Activated CD4-positive, alpha-beta T cell treated with anti-CD3 and anti-CD28 coated beads, Interleukin-2, amount 50 U/mL, for 4 hours (primary cell): ENCODE measurements around the gene PLOD2.

Experiments used
- DNase-seq, 2 experiments: peaks; one replicate each; pipeline ENCODE4 v3.0.0-alpha.2; 2020

The PLOD2 gene

DNA sequence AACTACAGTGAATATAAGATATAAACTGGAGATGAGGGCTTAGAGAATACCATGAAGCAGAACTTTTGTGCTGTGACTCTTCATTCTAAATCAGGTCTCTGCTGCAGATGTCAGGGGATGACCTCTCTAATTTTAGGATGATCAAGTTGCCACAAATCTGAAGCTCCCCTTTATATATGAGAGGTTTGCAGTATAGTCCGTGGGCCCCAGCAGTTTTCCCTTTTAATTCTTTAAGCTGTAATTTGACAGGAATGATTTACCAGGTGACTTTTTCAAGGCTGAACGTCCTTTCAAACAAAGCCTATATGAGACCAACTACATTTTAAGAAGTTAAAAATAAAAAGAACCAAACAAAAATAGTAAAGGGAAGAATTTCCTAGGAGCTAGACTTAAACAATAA, 4.9 kb upstream of the PLOD2 start:
- no peak for DNase-seq

DNA sequence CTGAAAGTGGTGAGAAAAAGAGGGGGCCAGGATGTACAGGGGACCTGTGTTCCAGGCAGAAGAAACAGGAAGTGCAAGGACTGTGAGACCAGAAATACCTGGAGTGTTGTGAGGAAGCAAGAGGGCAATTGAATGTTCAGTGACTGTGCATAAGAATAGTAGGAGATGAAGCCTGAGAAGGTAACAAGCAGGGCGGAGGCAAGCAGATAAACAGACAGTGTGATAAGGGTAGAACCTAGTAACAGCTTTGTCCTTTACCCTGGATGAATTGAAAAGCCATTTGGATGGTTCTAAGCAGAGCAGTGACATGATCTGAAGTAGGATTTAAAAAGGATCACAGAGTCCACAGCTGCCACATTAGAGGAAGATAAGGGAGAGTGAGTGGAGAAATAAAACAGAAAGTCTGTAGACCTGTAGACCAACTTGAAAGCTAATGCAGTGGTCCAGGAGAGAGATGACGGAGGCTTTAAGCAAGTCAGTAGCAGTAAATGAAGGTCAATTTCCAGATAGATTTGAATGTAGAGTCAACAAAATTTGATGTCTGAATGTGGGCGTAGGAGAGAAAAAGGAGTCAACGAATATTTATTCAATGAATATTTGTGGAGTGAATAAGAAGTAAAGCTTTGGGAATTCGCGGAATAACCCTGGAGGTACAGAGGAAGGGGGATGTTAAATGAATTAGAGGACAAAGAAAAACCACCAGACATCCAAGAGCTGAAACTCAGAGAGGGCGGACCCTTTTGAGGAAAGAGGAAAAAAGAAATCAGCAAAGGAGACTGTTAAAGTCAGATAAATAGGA, 4.2 kb upstream of the PLOD2 start:
- no peak for DNase-seq

DNA sequence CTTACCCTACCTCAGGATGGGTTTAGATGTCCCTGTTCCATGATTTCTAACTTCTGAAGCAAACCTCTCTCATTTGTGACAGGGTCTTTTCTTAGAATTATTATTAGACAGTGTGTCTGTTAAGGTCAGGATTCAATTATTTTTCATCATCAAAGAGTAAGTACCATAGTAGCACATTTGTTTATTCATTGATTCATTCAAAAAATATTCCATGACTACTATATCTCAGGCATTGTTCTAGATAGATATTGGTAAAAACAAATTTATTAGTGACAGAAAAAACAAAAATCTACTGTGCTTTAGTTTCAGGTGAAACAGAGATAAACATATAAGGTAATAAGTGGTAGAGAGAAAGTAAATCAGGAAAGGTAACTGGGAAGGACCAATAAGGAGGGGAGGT, 3.5 kb upstream of the PLOD2 start:
- no peak for DNase-seq

DNA sequence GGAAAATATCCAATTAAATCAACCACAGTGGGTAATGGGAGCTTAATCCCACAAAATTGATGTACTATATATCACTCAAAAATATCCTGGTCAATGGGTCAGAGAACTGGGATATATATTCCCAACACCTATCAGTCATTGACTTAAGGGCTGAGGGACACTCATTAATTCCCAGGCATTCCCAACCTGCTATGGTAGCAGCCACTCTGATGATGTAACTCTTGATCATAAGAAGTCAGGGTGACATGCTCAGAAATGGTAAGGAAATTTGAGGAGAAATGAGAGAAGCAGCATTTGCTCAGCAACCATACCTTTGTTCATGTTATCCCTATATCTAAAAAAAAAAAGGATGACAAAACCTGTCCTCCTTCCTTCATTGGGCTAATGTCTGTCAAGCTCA, 3.1 kb upstream of the PLOD2 start:
- no peak for DNase-seq

DNA sequence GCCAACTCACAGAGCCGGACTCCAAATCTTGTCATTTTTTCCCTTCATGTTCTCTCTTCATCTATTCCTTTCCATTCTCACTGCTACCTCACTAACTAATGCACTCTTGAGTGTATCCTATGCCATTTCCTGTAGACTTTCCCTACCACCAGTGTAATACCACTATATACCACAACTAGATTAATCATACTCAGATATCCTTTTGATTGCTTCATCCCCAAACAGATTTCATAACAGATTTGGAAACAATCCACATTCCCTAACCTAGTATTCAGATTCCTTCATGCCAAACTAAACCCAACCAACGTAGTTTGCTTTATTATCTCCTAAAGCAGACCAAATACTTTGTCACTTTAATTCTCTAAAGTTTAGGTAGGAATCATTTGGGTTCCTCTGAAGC, 2.6 kb upstream of the PLOD2 start:
- DNase-seq: no peak

DNA sequence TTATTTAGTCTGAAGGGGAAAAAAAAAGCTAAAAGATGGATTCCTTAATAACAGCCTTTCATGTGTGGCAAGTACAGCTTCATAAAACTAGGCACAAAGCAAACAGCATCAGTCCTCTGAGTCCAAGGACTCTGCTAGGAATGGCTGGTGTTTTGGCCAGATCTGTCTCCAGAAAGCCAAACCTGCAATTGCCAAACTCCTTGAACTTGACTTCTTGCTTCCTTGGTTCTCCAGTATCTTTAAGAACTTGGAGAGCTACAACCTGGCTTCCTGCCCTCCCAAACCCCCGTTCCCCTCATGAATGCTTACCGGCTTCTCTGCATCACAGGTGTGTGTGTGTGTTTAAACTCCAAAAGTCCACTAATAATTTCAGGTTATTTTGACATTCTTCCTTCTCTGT, 1.6 kb upstream of the PLOD2 start:
- DNase-seq: no peak

DNA sequence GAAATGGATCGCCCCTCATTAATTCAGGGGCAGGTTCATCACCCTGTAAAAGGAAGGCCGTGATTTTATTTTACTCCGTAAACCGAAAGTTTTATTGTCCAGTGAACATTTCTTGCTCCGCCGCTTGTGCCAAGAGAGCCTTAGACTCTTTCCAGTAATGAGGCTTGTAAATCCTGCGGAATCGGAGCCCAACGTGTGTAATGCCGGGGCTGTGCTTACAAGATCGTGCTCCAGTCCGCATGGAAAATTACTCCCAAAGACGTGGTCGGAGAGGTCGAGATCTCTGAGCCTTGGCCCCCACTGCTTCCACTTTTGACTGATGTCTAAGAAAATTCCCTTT, 649 bp upstream of the PLOD2 start:
- no peak for DNase-seq

DNA sequence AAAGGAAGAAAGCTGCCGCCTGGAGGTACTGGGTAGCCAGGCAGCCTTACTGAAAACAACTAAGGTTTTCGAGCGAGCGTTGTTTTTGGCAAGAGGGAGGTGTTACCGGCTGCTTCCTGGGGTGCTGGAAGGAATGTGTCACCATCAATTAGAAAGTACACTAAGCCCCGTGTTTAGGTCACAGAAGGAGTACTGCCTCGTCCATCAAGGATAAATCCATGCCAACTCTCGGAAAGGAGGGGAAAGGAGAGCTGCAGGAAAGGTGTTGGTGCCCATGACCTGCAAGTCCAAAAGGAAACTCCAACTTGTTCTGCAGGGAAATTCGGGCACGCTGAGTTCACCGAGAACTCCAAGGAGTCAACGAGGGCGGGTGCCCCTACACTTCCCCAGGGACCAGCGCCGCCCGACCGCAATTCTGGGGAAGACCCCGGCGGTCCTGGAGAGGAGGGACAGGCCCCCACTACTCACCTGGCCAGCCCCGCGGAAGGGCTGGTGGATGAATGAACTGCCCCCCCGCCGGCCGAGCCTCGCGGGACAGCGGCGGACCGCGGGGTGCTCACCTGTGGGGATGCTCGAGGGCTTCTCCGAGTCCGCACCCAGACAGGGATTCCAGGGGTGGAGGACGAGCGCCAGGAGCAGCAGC, 542 bp downstream of the PLOD2 start:
- DNase-seq: no peak

DNA sequence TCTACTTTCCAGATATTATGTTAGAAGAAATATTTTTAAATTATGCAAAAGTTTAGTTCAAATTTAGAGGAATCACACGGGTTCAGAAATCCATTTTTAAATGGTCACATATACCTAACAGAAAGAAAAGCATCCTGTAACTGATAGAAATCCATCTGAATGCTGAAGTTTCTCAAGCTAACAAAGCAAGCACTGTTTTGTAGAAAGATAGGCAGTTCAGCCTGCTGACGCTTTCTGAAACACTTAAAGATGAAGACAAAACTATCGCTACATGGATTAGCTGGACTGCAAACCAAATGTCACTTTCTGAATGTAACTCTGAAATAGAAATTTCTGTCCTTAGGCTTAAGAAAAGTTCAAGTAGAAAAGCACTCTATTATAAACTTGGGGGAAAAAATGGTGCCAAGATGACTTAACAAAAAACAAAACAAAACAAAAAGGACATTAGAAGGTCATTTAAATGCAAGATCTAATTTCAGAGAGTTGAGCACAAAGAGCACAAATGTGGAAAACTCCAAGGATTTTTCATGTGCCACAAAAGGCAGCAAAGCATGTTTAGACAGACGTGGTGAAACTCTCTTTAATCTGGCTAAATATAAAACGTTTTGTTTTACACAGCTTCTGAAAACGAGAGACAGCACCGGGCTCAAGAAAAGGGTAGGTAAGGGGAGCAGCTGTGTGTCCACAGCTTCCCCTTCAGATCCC, 1.2 kb downstream of the PLOD2 start:
- DNase-seq: no peak

DNA sequence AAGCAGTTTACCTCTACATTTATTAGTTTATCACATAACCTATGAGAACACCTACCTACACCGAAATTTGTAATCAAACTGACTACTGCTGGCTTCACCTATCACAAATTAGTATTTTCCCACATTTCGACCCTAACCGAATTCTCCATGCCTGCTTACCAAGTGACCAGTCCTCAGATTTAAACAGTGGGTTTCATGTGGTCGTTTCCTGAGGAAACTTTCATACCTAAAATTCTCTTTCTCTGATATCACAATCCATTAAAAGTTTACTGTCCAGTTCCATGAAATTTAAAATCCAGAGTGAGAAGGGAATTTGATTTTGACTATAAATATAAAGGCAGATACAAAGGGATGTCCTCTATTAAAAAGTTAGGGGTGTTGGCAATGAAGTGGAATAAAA, 1.9 kb downstream of the PLOD2 start:
- DNase-seq: no peak

DNA sequence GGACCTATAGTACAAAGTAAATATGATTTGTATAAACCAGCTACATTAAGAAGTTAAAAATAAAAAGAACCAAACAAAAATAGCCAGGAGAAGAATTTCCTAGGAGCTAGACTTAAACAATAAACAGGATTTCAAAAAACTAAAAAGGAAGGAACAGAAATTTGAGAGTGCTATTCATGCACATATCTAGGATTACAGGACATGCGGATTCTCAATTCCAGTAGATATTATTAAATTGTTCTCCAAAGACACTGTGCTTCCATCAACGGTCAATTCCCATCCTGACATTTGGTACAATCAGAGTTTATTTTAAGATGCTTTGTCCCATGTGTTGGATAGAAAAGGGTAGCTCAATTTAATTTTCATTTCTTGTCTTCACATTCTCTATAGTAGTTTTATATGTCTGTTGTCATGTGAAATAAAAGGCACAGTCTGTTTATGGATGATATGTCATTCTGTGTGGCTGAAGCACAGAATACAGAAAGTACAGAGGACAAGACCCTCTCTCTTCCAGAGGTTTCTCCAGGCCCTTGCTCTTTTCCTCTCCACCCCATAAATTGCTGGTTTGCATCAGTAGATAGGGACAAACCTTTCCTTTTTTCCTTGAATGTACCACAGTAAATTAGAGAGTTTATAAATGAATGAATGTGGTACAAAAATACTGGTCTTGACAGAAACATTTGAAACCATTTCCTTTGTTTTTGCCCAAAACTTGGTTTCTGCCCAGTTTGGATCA, 3.5 kb downstream of the PLOD2 start:
- no peak for DNase-seq

DNA sequence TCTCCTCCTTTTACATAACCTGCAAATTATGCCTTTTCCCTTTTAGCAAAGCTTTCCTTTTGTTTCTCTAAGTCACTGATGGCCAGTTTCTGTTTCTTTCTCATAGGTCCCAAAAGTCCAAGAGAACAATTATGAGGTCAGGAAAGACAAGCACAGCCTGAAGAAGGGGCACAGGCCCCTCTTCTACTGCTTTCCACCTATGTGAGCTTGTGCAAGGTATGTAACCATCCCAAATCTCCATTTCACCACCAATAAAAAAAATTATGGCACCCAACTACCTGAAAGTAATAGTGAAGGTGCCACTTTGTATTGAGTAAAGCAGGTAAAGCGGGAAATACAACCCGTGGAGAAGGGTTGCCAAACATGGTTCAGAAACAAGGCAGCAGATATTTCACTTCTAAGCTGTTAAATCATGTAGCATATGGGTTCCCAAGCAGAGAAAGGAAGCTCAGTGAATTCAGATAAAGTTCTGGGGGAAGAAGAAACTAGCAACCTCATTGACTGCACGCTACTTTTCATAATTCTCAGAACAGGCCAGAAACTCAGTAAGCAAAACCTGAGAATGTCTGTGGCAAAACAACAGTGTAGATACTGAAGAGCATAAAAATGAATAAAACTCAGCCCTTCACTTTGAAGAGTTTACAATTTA, 4.2 kb downstream of the PLOD2 start:
- no peak for DNase-seq

DNA sequence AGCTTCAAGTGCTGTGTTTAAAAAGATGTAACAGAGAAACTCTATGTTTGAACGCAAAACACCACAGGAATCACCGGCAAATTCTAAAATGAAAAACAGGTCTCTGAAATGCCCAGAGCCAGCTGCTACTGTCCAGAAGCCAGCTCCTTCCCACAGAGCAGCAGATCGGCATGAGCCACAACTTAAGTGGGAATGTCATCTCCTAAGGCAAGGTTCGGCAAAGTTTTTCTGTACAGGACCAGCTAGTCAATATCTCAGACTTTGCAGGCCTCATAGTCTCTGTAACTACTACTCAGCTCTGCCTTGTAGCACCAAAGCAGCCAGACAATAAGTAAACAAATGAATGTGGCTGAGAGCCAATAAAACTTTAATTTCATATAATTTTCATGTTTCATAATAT, 4.9 kb downstream of the PLOD2 start:
- no peak for DNase-seq

DNA sequence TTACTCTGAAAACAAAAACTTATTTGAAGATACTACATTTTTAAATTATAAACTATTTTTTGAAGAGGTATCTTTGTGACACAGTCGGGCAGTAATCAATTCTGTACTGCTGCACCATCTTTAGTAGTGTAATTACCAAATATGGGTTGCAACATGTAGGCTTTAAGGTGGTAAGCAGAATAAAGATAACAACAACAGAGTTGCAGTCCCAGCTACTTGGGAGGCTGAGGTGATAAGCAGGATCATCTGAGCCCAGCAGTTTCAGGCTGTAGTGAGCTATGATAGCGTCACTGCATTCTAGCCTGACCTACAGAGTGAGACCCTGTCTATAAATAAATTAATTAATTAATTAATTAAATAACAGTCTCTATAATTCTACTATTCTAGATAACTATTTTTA, 6.0 kb downstream of the PLOD2 start:
- no peak for DNase-seq

DNA sequence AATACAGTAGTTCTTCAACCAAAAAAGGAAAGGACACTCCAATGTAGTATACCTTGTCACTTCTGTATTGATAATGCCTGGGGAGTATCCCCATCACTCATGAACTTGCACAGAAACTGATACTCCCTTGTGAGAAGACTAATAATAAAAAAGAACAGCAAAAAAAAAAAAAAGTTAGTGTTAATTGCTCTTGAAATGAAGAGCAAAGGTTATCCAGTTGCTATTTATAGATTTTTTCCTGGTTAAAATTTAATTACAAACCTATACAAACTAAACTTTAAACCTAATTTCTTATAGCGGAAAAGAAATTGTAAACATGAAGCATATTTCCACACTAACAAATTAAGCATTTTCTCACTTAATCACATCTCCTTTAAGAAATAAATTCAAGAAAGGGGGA, 6.7 kb downstream of the PLOD2 start:
- no peak for DNase-seq

DNA sequence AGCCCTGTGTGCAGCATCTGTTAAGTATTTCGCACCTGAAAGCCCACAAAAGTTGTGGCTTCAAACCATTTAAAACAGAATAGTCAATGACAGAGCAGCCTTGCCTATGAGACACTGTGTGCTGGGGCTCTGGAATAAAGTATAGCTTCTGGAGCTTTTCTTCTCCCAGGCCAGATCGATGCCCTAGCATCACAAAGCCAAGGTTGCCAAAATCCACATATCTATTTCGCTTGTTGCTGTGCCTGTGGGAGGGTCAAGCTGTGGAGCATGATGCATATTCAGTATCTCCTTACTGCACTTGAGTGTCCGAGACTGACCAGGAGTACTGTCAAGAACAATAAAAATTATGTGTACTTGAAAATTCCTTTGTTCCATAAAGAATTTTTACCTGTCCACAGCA, 7.6 kb downstream of the PLOD2 start:
- no peak for DNase-seq

DNA sequence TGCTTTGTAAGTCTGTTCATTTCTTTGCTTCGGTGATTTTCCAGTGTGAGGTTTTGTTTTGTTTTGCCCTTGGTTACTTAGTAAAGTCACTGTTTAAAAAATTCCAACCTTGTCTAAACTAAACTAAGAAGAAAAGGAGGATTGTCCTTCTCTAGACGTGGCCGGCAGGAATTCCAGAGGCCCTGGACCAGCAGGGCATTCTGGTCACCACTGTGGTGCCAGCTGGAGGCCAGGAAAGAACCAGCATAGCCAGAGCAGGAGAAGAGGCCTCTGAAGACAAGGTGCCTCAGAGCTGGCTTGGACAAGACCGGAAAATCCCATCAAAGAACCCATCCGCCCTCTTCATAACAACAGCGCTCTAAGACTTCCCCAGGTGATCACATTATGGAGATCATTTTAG, 8.2 kb downstream of the PLOD2 start:
- no peak for DNase-seq

DNA sequence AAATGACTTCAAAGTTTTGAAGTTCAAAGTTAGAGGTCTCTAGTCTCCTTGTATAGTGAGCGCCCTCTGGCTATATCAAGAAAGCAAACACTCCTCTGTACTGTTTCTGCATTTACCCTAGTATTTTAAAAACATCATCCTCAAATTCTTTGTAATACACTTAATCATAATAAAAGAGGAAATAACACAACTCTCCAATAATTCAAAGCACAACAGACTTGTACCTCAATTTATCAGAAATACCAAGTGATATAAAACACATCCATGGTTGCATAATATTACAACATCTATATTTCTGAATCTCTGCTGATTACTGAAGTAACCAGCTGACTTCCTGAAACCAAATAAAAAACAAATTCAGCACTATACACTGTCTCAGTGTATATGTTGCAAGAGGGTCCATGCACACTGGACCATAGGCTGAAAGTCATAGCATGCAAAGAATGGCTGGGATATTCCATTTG, 12.5 kb downstream of the PLOD2 start:
- no peak for DNase-seq

DNA sequence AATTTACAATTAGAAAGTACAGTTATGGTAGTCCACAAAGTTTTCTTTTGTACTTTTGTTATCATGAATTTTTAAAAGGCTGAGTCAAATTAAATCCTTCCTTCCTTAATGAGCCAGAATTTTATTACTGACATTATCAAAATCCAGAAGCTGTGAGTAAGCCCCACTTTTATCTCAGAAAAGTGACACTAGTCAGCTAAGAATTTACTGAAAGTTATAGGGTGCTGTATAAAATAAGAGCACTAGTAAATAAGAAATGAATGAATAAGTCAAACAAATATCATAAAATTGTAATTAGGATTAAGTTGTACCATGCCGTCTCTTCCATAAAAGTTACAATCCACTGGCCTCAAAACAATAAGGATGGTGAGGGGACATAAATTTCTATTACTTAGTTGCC, 15.3 kb downstream of the PLOD2 start:
- no peak for DNase-seq

DNA sequence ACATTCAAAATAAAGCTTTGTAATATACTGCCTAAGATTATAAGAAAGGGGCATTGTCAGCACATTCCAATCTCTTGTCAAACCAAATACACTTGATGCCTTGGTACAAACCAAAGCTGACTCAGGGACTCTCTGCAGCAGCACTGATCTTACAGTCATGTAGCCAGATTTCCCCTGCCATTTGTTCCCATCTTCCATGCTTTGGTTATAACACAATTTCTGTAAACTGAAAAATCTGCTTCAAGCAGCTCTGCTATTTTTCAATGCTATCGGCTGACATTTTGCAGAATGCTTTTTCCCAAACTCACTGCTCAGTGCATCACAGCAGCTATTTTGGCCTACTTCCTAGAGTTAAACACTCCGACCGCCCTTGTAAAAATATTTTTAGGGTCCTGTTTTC, 18.2 kb downstream of the PLOD2 start:
- no peak for DNase-seq

DNA sequence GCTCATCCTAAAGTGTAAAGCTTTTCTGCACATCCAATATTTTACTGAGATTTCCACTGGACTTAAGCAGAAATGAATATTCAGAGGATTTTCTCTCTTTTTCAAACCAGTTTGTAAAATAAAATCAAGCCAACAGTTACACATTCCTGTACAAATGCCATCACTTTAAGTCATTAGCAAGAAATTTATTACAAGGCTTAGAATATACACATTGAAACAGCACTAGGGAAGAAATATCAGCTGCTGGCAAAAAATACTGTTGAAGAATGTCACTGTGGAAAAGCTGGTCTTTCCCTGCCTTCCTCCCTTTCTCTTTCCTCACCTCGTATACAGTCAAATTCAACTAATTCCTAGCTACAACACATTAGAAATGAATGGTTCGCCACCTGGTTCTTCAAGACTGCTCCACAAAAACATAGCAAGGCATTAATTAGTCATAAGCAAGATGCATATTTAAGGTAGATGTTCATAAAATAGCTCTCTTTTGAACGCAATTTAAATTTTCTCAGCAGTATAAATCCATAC, 21.3 kb downstream of the PLOD2 start:
- no peak for DNase-seq

DNA sequence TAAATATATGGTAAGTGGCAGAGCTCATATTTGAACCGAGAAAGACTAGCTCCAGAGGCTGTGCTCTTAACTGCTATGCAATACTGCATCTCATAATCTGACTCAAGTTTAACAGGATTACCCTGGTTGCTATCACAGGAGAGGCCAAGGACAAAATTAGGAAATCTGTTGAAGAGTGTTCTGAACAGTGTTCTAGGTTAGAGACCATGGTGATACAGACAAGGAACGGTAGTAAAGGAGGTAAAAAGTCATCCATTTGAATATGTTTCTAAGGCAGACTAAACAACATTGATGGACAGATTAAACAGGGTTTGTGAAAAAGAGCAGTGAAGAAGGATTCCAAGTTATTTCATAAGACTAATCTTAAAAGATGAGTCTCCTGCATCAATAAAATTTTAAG, 22.1 kb downstream of the PLOD2 start:
- DNase-seq: no peak

DNA sequence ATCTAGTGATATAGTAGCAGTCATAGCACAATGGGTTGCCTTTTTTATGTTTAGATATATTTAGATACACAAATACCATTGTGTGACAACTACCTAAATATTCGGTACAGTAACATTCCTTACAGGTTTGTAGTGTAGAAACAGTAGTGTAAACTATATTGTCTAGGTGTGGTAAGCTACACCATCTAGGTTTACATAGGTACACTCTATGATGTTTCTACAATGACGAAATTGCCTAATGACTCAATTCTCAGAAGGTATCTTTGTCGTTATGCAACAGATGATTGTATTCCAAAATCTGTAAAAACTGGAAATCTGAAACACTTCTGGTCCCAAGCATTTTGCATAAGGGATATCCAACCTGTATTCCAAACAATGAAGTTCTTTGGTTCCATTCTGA, 24.3 kb downstream of the PLOD2 start:
- no peak for DNase-seq
